CD14-positive monocyte (primary cell): ENCODE data around the gene PLD6. TPM values are rescaled to one million over a fixed set of nuclear protein-coding genes. Genes with fewer than 3 reads are reported as not detected.

Experiments
- DNase-seq, 3 donors: peaks; one replicate each; pipeline ENCODE4 v3.0.0-alpha.2; 2011 to 2022
- H2AFZ ChIP-seq: 2 replicates; pipeline ENCODE4 v1.6.0; 2012; ENCODE audit warnings: mild to moderate bottlenecking, low read depth, low read length, inconsistent platforms; ENCODE audit not compliant: insufficient read depth, poor library complexity, severe bottlenecking
- H3K27ac ChIP-seq, 2 donors: 1 replicate in 1 of 2; 2 replicates in 1 of 2; pipeline ENCODE4 v1.5.1; 2012 to 2013; ENCODE audit warnings: low read length in 2 of 2, control low read depth in 1 of 2, inconsistent platforms in 1 of 2, low read depth in 1 of 2, mild to moderate bottlenecking in 1 of 2
- H3K27me3 ChIP-seq, 2 donors: one replicate each; pipeline versions ENCODE4 v1.6.0 to v1.6.1; 2011 to 2013; ENCODE audit warnings: low read length in 2 of 2; ENCODE audit not compliant: control insufficient read depth in 2 of 2, insufficient read depth in 2 of 2
- H3K36me3 ChIP-seq, 2 donors: replicated peaks in 1 of 2; 1 replicate in 1 of 2; 2 replicates in 1 of 2; pipeline versions ENCODE4 v1.5.1 to v1.6.1; 2012 to 2013; ENCODE audit warnings: low read length in 2 of 2, control low read depth in 1 of 2, inconsistent platforms in 1 of 2, mild to moderate bottlenecking in 1 of 2; ENCODE audit not compliant: insufficient read depth in 2 of 2, control insufficient read depth in 1 of 2
- H3K4me1 ChIP-seq, 2 donors: 1 replicate in 1 of 2; 2 replicates in 1 of 2; pipeline versions ENCODE4 v1.5.1 to v1.6.1; 2012 to 2013; ENCODE audit warnings: low read length in 2 of 2, control low read depth in 1 of 2, inconsistent platforms in 1 of 2, mild to moderate bottlenecking in 1 of 2, moderate library complexity in 1 of 2; ENCODE audit not compliant: insufficient read depth in 2 of 2, control insufficient read depth in 1 of 2
- H3K4me2 ChIP-seq: replicated peaks from 2 replicates; pipeline ENCODE3; 2012; ENCODE audit warnings: low read length, moderate library complexity, mild to moderate bottlenecking; ENCODE audit not compliant: poor library complexity, severe bottlenecking; ENCODE audit errors: extremely low read depth
- H3K4me3 ChIP-seq, 3 experiments: fragments of 200-600 bp in 1 of 3; sonication (generic) in 1 of 3; replicated peaks in 1 of 3; 1 replicate in 2 of 3; 2 replicates in 1 of 3; pipeline ENCODE4 v1.5.1; 2011 to 2013; ENCODE audit warnings: low read length in 3 of 3, mild to moderate bottlenecking in 3 of 3, control low read depth in 2 of 3, low read depth in 2 of 3, inconsistent platforms in 1 of 3, moderate library complexity in 1 of 3
- H3K79me2 ChIP-seq: 2 replicates; pipeline ENCODE4 v1.6.0; 2012; ENCODE audit warnings: mild to moderate bottlenecking, control low read depth, inconsistent platforms, low read length, moderate library complexity; ENCODE audit not compliant: insufficient read depth
- H3K9ac ChIP-seq: 2 replicates; pipeline ENCODE4 v1.6.0; 2017; ENCODE audit warnings: low read length, mild to moderate bottlenecking; ENCODE audit not compliant: insufficient read depth, poor library complexity, severe bottlenecking
- H3K9me3 ChIP-seq, 2 donors: replicated peaks in 1 of 2; 1 replicate in 1 of 2; 2 replicates in 1 of 2; pipeline versions ENCODE4 v1.5.1 to v1.6.1; 2012 to 2013; ENCODE audit warnings: low read length in 2 of 2, control low read depth in 1 of 2; ENCODE audit not compliant: control insufficient read depth in 1 of 2, insufficient read depth in 1 of 2
- H4K20me1 ChIP-seq: 2 replicates; pipeline ENCODE4 v1.6.0; 2012; ENCODE audit warnings: mild to moderate bottlenecking, low read length, control low read depth, moderate library complexity; ENCODE audit not compliant: insufficient read depth
- H3K27ac Mint-ChIP-seq, 7 donors: one replicate each; pipeline ENCODE4 v1.8.0; 2020; ENCODE audit warnings: mild to moderate bottlenecking in 7 of 7, mixed read lengths in 7 of 7, moderate library complexity in 6 of 7, inconsistent platforms in 2 of 7
- H3K27me3 Mint-ChIP-seq, 3 donors: one replicate each; pipeline ENCODE4 v1.8.0; 2021 to 2022; ENCODE audit warnings: low read depth in 3 of 3, mild to moderate bottlenecking in 3 of 3, mixed read lengths in 3 of 3, moderate library complexity in 3 of 3, inconsistent platforms in 1 of 3
- H3K36me3 Mint-ChIP-seq, 2 donors: one replicate each; pipeline ENCODE4 v1.8.0; 2020; ENCODE audit warnings: mixed read lengths in 2 of 2, inconsistent platforms in 1 of 2, mild to moderate bottlenecking in 1 of 2
- H3K4me1 Mint-ChIP-seq: one replicate; pipeline ENCODE4 v1.8.0; 2020; ENCODE audit warnings: mild to moderate bottlenecking, mixed read lengths
- H3K4me3 Mint-ChIP-seq, 2 donors: one replicate each; pipeline ENCODE4 v1.8.0; 2020; ENCODE audit warnings: mild to moderate bottlenecking in 2 of 2, mixed read lengths in 2 of 2, moderate library complexity in 1 of 2
- H3K9me3 Mint-ChIP-seq, 7 donors: one replicate each; pipeline ENCODE4 v1.8.0; 2020 to 2022; ENCODE audit warnings: mixed read lengths in 7 of 7, mild to moderate bottlenecking in 6 of 7, moderate library complexity in 6 of 7, inconsistent platforms in 2 of 7
- WGBS: methylation state at CpG from one replicate; pipeline ENCODE4 v1.1.5; 2013; ENCODE audit warnings: missing lambda C conversion rate; ENCODE audit not compliant: insufficient coverage; 5-methylcytosine and 5-hydroxymethylcytosine counted together
- intact Hi-C, 2 donors: fragments of 100-400 bp; cut with micrococcal nuclease; formaldehyde crosslinking; loops; one replicate each; pipeline versions ENCODE4 v1.15.0 to v1.15.1; 2023
- polyA plus RNA-seq, 3 donors: library from polyadenylated mRNA; depleted of rRNA in 1 of 3; unstranded in 2 of 3; stranded (reverse) in 1 of 3; fragments of 300-500 nt in 2 of 3; fragments of >200 nt in 1 of 3; fragmentation: Illumina TruSeq in 2 of 3; gene quantifications; 1 replicate in 2 of 3; 2 replicates in 1 of 3; pipeline ENCODE4 v1.2.3, GENCODE V29; 2012 to 2021
- TF ChIP-seq, protein P1 (sequence below): fragments of 200-600 bp; IDR thresholded peaks from one replicate; pipeline ENCODE4 v1.8.0; 2022; ENCODE audit warnings: antibody characterized with exemption, mild to moderate bottlenecking

Gene PLD6
- polyA plus RNA-seq, 3 donors = 0.16 to 0.76 (median 0.50) TPM

DNA sequence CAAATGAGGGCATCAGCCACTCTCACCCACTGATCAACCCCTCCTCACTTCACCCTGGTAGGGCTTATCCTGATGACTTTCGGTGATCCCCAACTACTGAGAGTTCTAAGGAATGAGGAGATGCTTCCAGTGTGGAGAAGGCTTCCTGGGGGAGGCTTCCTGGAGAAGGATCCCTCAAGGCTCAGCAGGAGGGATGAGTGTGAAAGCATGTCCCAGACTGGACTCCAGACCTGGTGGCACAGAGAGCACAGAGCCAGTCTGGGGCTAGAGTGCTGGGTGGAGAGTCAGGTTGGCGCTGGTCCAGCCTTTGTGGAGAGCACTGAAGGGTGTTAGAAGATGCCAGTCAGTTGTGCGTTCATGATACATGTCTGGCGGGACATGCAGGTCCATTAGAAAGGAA lies 53.7 kb downstream of the PLD6 start:
- Histone ChIP-seq H3K4me2 (peak overlapping the region; percentile 22), H3K4me3 (peak overlapping the region in 1 of 3 experiments; percentile 14), H3K9me3 (no peaks in the 10 kb centered on the region), H4K20me1 (peaks cover 9% of the 10 kb centered on the region), H3K27ac (peak overlapping the region; percentile 95 to 96), H2AFZ (no peak overlapping the region), H3K4me1 (peaks cover 45 to 47% of the 10 kb centered on the region in 2 donors), H3K36me3 (peaks cover 37 to 52% of the 10 kb centered on the region in 2 donors), H3K79me2 (no peaks in the 10 kb centered on the region), H3K9ac (peak overlapping the region; percentile 33), H3K27me3 (no peaks in the 10 kb centered on the region)
- 87% methylated on average over 3 of the region's 4 CpGs for WGBS
- Mint-ChIP-seq H3K27ac (peak overlapping the region; percentile 16 to 96 (median 81)), H3K9me3 (peaks cover 0 to 3% (median 0%) of the 10 kb centered on the region in 7 donors), H3K36me3 (peaks cover 53 to 61% of the 10 kb centered on the region in 2 donors), H3K4me1 (peaks cover 50% of the 10 kb centered on the region), H3K4me3 (peak overlapping the region in 1 of 2 donors; percentile 68), H3K27me3 (peaks cover 0 to 3% (median 0%) of the 10 kb centered on the region in 3 donors)
- intact Hi-C loops = no loop called here
- DNase-seq = peak in 1 of 3 donors; percentile 12
- TF ChIP-seq, protein P1, sequence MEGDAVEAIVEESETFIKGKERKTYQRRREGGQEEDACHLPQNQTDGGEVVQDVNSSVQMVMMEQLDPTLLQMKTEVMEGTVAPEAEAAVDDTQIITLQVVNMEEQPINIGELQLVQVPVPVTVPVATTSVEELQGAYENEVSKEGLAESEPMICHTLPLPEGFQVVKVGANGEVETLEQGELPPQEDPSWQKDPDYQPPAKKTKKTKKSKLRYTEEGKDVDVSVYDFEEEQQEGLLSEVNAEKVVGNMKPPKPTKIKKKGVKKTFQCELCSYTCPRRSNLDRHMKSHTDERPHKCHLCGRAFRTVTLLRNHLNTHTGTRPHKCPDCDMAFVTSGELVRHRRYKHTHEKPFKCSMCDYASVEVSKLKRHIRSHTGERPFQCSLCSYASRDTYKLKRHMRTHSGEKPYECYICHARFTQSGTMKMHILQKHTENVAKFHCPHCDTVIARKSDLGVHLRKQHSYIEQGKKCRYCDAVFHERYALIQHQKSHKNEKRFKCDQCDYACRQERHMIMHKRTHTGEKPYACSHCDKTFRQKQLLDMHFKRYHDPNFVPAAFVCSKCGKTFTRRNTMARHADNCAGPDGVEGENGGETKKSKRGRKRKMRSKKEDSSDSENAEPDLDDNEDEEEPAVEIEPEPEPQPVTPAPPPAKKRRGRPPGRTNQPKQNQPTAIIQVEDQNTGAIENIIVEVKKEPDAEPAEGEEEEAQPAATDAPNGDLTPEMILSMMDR = no peak

DNA sequence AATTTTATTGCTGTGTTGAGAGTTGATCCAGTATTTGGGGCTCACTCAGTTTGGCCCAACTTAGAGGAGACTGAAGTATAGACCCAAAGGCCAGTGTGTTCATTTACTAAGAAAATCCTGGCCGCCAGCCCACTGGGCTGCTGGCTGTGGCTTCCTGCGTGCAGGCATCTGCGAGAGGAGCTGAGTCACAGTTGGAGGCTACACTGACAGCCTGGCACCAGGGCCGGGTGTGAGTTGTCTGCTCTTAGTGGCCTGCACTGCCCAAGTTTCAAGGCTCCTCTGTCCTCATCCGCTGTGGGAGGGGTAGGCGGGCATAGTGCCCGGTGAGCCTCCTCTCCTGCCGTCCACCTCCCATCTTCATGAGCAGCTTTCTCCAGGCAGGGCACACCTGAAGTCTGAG lies 54.2 kb downstream of the PLD6 start:
- H3K9ac ChIP-seq = peak overlapping the region; percentile 33
- intact Hi-C loops = no loop called here
- H3K4me1 Mint-ChIP-seq = peaks cover 50% of the 10 kb centered on the region
- 2% methylated on average over 3 of the region's 8 CpGs for WGBS
- H3K27ac Mint-ChIP-seq = peak overlapping the region; percentile 63 to 96 (median 81)
- H3K4me3 Mint-ChIP-seq = peak overlapping the region in 1 of 2 donors; percentile 68
- peaks cover 45 to 47% of the 10 kb centered on the region in 2 donors for H3K4me1 ChIP-seq
- no peaks in the 10 kb centered on the region for H3K27me3 ChIP-seq
- TF ChIP-seq, protein P1 = no peak
- H3K79me2 ChIP-seq = no peaks in the 10 kb centered on the region
- peaks cover 0 to 3% (median 0%) of the 10 kb centered on the region in 7 donors for H3K9me3 Mint-ChIP-seq
- H3K4me3 ChIP-seq = peak overlapping the region in 1 of 3 experiments; percentile 14
- H3K4me2 ChIP-seq = peak overlapping the region; percentile 22
- DNase-seq = peak; percentile 72 to 90 (median 81)
- H3K27ac ChIP-seq = peak overlapping the region; percentile 95 to 96
- H3K27me3 Mint-ChIP-seq = peaks cover 0 to 3% (median 0%) of the 10 kb centered on the region in 3 donors
- H4K20me1 ChIP-seq = peaks cover 9% of the 10 kb centered on the region
- H3K36me3 Mint-ChIP-seq = peaks cover 54 to 59% of the 10 kb centered on the region in 2 donors
- no peaks in the 10 kb centered on the region for H3K9me3 ChIP-seq
- H2AFZ ChIP-seq = no peak overlapping the region
- peaks cover 38 to 52% of the 10 kb centered on the region in 2 donors for H3K36me3 ChIP-seq
